Skeletal muscle tissue (tissue), 4 donors: Measurements from ENCODE around the gene GNAS-AS1. TPM values are rescaled to one million over a fixed set of nuclear protein-coding genes. Genes with fewer than 3 reads are reported as not detected.

Experiments
- H3K27ac ChIP-seq: one replicate; pipeline ENCODE4 v1.7.0; 2013; ENCODE audit warnings: mild to moderate bottlenecking, low read depth, low read length, inconsistent platforms
- H3K27me3 ChIP-seq, 3 donors: one replicate each; pipeline ENCODE4 v1.7.0; 2013; ENCODE audit warnings: low read length in 3 of 3; ENCODE audit not compliant: control insufficient read depth in 3 of 3, insufficient read depth in 3 of 3
- H3K36me3 ChIP-seq, 3 donors: one replicate each; pipeline ENCODE4 v1.7.0; 2013; ENCODE audit warnings: low read length in 3 of 3; ENCODE audit not compliant: control insufficient read depth in 3 of 3, insufficient read depth in 3 of 3
- H3K4me1 ChIP-seq, 3 donors: one replicate each; pipeline ENCODE4 v1.7.0; 2013; ENCODE audit warnings: low read length in 3 of 3, mild to moderate bottlenecking in 3 of 3; ENCODE audit not compliant: control insufficient read depth in 3 of 3, insufficient read depth in 3 of 3
- H3K4me3 ChIP-seq, 3 donors: one replicate each; pipeline ENCODE4 v1.7.0; 2013; ENCODE audit warnings: low read length in 3 of 3
- H3K9ac ChIP-seq, 3 donors: one replicate each; pipeline ENCODE4 v1.7.0; 2013; ENCODE audit warnings: low read length in 3 of 3, mild to moderate bottlenecking in 3 of 3, moderate library complexity in 2 of 3, low read depth in 1 of 3
- H3K9me3 ChIP-seq, 3 donors: one replicate each; pipeline ENCODE4 v1.7.0; 2013; ENCODE audit warnings: low read length in 3 of 3; ENCODE audit not compliant: control insufficient read depth in 3 of 3
- total RNA-seq: library from RNA; depleted of rRNA; stranded (reverse); fragments of >200 nt; gene quantifications from one replicate; pipeline ENCODE4 v1.2.3, GENCODE V29; 2014
- donor health status: Osteomylitis.

GNAS-AS1 gene
- total RNA-seq, 1 donor from 2014 or later, result 1.0 TPM

- peaks cover 19 to 58% (median 51%) of the 10 kb centered on the region in 3 donors for H3K27me3 ChIP-seq
- H3K9ac ChIP-seq, result no peak overlapping the region
- no peaks in the 10 kb centered on the region for H3K4me1 ChIP-seq
- no peaks in the 10 kb centered on the region for H3K36me3 ChIP-seq
- no peaks in the 10 kb centered on the region for H3K9me3 ChIP-seq
- no peak overlapping the region for H3K4me3 ChIP-seq
- H3K27ac ChIP-seq, result no peak overlapping the region
These were observed 60.2 kb downstream of the GNAS-AS1 start for GRCh38 chr20:58790454-58790853.

DNA sequence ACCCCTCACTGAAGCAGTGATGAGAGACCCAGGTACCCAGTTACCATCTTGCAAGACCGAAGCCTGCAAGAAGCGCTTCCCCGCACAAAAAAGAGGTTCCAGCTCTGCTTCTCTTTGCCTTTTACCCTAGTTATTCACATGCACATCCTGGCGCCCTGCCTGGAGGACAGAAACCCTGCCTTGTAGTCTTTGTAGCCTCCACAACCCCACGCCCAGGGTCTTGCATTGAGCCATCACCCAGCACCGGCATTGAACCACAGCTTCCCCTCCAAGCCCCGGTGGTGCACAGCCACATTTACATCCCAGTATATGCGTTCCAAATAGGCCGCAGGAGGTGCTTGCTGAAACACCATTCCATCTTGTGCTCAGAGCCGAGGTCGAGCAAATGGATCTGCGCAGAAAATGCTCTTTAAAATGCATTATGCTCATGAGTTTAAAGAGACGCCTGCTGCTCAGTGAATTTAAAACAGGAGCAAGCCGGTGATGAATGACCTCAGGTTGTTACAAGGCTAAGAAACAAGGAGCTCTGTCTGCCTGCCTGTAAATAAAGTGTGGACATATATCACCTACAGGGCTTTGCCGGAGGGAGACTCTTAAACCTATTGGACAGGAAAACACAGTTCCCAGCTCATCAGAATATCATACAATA lies 61.7 kb downstream of the GNAS-AS1 start:
- Histone ChIP-seq H3K27ac (no peak overlapping the region), H3K36me3 (no peaks in the 10 kb centered on the region), H3K4me1 (no peaks in the 10 kb centered on the region), H3K9me3 (no peaks in the 10 kb centered on the region), H3K27me3 (peaks cover 19 to 63% (median 57%) of the 10 kb centered on the region in 3 donors), H3K9ac (no peak overlapping the region), H3K4me3 (no peak overlapping the region)

DNA sequence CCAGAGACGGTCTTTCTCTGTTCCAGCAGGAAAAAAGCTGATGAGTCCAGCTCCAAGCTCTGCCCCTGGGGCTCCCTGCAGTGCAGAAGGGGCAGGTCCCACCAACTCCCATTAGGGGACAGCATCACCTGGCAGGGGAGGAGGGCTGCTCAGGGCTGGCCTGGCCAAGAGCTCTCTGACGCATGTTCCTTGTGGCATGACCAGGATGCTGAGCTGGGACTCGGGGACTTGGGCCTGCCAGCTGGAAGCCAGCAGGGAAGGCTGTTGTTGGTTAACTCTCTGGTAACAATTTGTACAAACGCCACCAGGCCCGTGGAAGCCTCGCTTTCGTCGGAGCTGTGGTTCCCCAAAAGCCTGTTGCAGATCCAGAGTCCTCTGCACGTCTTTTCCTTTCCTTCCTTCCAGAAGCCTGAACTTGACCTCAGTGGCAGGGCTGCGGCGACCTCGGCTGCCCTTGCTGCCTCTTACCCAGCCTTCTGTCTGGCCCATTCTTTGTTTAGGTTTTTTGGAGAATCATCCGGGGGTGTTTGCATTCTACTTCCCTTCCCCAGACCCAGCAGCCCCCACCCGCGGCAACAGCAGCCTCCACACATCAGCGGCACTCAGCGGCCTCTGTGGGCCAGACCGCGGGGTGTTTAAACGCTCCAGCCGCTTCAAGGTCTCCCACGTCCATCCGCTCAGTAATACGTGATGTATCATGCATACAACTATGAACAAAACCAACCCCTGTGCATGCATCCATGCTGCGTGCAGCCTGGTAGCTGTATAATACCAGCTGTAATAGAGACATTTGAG lies 63.3 kb downstream of the GNAS-AS1 start:
- Histone ChIP-seq H3K4me3 (no peak overlapping the region), H3K9me3 (no peaks in the 10 kb centered on the region), H3K27me3 (peaks cover 22 to 58% (median 50%) of the 10 kb centered on the region in 3 donors), H3K9ac (no peak overlapping the region), H3K27ac (no peak overlapping the region), H3K4me1 (no peaks in the 10 kb centered on the region), H3K36me3 (no peaks in the 10 kb centered on the region)

- no peak overlapping the region for H3K4me3 ChIP-seq
- no peaks in the 10 kb centered on the region for H3K9me3 ChIP-seq
- H3K36me3 ChIP-seq, result no peaks in the 10 kb centered on the region
- H3K27ac ChIP-seq, result no peak overlapping the region
- H3K27me3 ChIP-seq, result peaks cover 11 to 42% (median 34%) of the 10 kb centered on the region in 3 donors
- no peaks in the 10 kb centered on the region for H3K4me1 ChIP-seq
- H3K9ac ChIP-seq, result no peak overlapping the region
These were observed 66.2 kb downstream of the GNAS-AS1 start for GRCh38 chr20:58784321-58785074.

GRCh38 chr20:58783511-58784011 lies 67.1 kb downstream of the GNAS-AS1 start:
- Histone ChIP-seq H3K4me1 (no peaks in the 10 kb centered on the region), H3K9me3 (no peaks in the 10 kb centered on the region), H3K9ac (no peak overlapping the region), H3K4me3 (no peak overlapping the region), H3K27me3 (peaks cover 8 to 35% (median 27%) of the 10 kb centered on the region in 3 donors), H3K36me3 (no peaks in the 10 kb centered on the region), H3K27ac (no peak overlapping the region)

DNA sequence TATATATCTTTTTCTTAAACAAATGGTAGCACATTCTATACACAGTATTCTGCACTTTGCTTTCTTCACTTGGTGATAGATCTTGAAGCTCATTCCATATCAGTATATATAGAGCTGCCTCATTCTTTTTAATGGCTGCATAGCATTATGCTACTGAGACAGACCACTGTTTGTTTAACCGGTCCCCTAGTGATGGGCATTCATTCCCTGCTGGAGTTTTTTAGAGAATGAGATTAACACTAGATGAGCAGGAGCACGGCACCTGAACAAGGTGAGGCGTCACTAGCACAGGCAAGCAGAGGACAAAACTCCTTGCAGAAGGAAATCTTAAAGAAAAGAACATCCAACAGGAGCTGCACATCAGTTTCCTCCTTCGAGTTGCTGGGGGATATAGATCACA lies 69.6 kb downstream of the GNAS-AS1 start:
- no peaks in the 10 kb centered on the region for H3K36me3 ChIP-seq
- no peaks in the 10 kb centered on the region for H3K4me1 ChIP-seq
- H3K27ac ChIP-seq, result no peak overlapping the region
- H3K9me3 ChIP-seq, result no peaks in the 10 kb centered on the region
- H3K27me3 ChIP-seq, result peaks cover 4 to 23% (median 21%) of the 10 kb centered on the region in 3 donors
- no peak overlapping the region for H3K9ac ChIP-seq
- no peak overlapping the region for H3K4me3 ChIP-seq

GRCh38 chr20:58778760-58779159 lies 71.9 kb downstream of the GNAS-AS1 start:
- no peak overlapping the region for H3K27ac ChIP-seq

DNA sequence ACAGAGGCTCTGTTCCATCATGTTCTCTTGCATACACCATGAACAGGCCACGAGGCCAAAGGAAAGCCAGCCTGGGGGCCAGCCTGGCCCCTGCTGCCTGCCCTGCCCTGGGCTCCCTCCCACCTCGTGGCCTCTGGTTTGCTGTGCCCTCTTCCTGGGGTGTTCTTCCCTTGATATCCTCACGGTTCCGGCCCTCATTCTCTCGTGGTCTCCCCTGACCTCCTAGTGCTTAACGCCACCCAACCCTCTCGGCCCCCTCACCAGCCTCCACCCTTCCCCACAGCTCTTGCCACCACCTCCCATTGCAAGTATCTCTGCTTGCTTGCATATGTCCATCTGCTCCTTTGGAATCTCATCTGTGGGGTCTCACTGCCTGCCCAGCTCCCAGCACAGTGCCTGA lies 73.0 kb downstream of the GNAS-AS1 start:
- H3K27me3 ChIP-seq, result peaks cover 0 to 8% (median 6%) of the 10 kb centered on the region in 3 donors
- no peak overlapping the region for H3K27ac ChIP-seq
- H3K36me3 ChIP-seq, result no peaks in the 10 kb centered on the region
- no peak overlapping the region for H3K4me3 ChIP-seq
- no peaks in the 10 kb centered on the region for H3K4me1 ChIP-seq
- no peak overlapping the region for H3K9ac ChIP-seq
- H3K9me3 ChIP-seq, result no peaks in the 10 kb centered on the region

More at GRCh38 chr20:58778760-58779159, 71.9 kb downstream of the GNAS-AS1 start:
- Histone ChIP-seq H3K4me3 (no peak overlapping the region), H3K9me3 (no peaks in the 10 kb centered on the region), H3K36me3 (no peaks in the 10 kb centered on the region), H3K9ac (no peak overlapping the region), H3K27me3 (peaks cover 4 to 9% (median 9%) of the 10 kb centered on the region in 3 donors), H3K4me1 (no peaks in the 10 kb centered on the region)

GRCh38 chr20:58776109-58776508 lies 74.6 kb downstream of the GNAS-AS1 start:
- no peak overlapping the region for H3K27ac ChIP-seq
- no peak overlapping the region for H3K9ac ChIP-seq
- no peak overlapping the region for H3K4me3 ChIP-seq
- no peaks in the 10 kb centered on the region for H3K4me1 ChIP-seq
- H3K36me3 ChIP-seq, result no peaks in the 10 kb centered on the region
- H3K27me3 ChIP-seq, result peaks cover 7 to 14% (median 11%) of the 10 kb centered on the region in 3 donors
- H3K9me3 ChIP-seq, result no peaks in the 10 kb centered on the region
